ENCODE results near the gene MOCOS. TPM values are rescaled to one million over a fixed set of nuclear protein-coding genes. Genes with fewer than 3 reads are reported as not detected.

MOCOS gene
- total and polyA plus RNA-seq, 2 of the 13 experiments (the other 11 are each of a cell fraction or from before 2014, with no cell fraction given): 7.7 to 15.4 TPM

- TF ChIP-seq ATF4 (CRISPR knock-in tag; IDR thresholded peaks at IDR 0.05) (0 out of 4 replicates have a peak, but pooled peaks of 1 of the 2 experiments have one; percentile 35), ZNF616 (CRISPR knock-in tag; IDR thresholded peaks at IDR 0.05; ENCODE audit: low read depth) (peak; percentile 64), TBP (CRISPR knock-in tag; IDR thresholded peaks at IDR 0.05) (no peak), JDP2 (CRISPR knock-in tag; IDR thresholded peaks at IDR 0.05; ENCODE audit: borderline replicate concordance) (no peak), GATA4 (IDR thresholded peaks at IDR 0.05; ENCODE audit: borderline replicate concordance, low read depth) (0 out of 2 replicates have a peak, but pooled peaks have one; percentile 9), PBX2 (CRISPR knock-in tag; IDR thresholded peaks at IDR 0.05) (no peak), NONO (IDR thresholded peaks at IDR 0.05) (no peak), NONO (CRISPR knock-in tag; conservative IDR thresholded peaks at IDR 0.05) (peak; percentile 59), CTCF (CRISPR knock-in tag; IDR thresholded peaks at IDR 0.05) (peak; percentile 39), ZNF569 (CRISPR knock-in tag; IDR thresholded peaks at IDR 0.05; ENCODE audit: borderline replicate concordance) (no peak), ZNF713 (CRISPR knock-in tag; IDR thresholded peaks at IDR 0.05) (0 out of 2 replicates have a peak, but pooled peaks have one; percentile 35), MAZ (IDR thresholded peaks at IDR 0.05; ENCODE audit: borderline replicate concordance, low read depth, low read length) (peak; percentile 34; the same call in 1 of the 2 replicates), MAZ (CRISPR knock-in tag; IDR thresholded peaks at IDR 0.05; ENCODE audit: low read depth) (no peak; the same call in 1 of the 2 replicates), ELF1 (CRISPR knock-in tag; IDR thresholded peaks at IDR 0.05) (no peak), ZSCAN29 (CRISPR knock-in tag; conservative IDR thresholded peaks at IDR 0.05) (0 out of 2 replicates have a peak, but pooled peaks have one; percentile 30), GMEB1 (CRISPR knock-in tag; IDR thresholded peaks at IDR 0.05; ENCODE audit: borderline replicate concordance) (no peak; the same call in 1 of the 2 replicates), ZNF878 (CRISPR knock-in tag; IDR thresholded peaks at IDR 0.05) (peak; percentile 63), ZSCAN21 (CRISPR knock-in tag; IDR thresholded peaks at IDR 0.05; ENCODE audit: borderline replicate concordance) (peak; percentile 60; the same call in 1 of the 2 replicates), ATM (IDR thresholded peaks at IDR 0.05; ENCODE audit: borderline replicate concordance) (no peak), ZUFSP (CRISPR knock-in tag; IDR thresholded peaks at IDR 0.05; ENCODE audit: borderline replicate concordance) (no peak), SP4 (CRISPR knock-in tag; IDR thresholded peaks at IDR 0.05) (peak; percentile 71), CCAR2 (optimal IDR thresholded peaks at IDR 0.05; ENCODE audit: low read depth, low read length) (no peak), ZNF546 (CRISPR knock-in tag; conservative IDR thresholded peaks at IDR 0.05) (peak; percentile 20; the same call in 1 of the 2 replicates)
These were observed at the start of gene MOCOS (continued) for GRCh38 chr18:36187193-36187825.
